ENCODE results near the gene NEU2.
"Not testable (repeated sequence)": the region's sequence is repeated elsewhere in the genome, so short reads cannot be mapped to it uniquely, and the experiment has no call there.

The NEU2 gene

GRCh38 chr2:233036162-233036838 lies 3.8 kb downstream of the NEU2 start:
- DNase-seq, result no peak

DNA sequence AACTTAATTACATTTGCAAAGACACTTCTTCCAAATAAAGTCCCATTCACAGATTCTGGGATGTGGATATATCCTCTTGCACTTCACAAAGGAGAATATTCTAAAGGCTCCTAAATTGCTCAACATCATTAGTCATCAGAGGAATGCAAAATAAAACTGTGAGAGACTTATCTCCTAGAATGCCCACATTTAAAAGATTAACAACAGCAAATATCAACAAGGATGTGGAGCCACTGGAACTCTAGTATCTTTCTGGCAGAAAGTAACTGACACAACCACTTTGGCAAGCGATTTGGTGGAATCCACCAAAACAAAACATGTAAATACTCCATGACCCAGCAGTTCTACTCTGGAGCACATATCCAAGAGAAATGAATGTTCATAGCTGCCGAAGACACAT lies 4.6 kb downstream of the NEU2 start:
- no peak for DNase-seq

DNA sequence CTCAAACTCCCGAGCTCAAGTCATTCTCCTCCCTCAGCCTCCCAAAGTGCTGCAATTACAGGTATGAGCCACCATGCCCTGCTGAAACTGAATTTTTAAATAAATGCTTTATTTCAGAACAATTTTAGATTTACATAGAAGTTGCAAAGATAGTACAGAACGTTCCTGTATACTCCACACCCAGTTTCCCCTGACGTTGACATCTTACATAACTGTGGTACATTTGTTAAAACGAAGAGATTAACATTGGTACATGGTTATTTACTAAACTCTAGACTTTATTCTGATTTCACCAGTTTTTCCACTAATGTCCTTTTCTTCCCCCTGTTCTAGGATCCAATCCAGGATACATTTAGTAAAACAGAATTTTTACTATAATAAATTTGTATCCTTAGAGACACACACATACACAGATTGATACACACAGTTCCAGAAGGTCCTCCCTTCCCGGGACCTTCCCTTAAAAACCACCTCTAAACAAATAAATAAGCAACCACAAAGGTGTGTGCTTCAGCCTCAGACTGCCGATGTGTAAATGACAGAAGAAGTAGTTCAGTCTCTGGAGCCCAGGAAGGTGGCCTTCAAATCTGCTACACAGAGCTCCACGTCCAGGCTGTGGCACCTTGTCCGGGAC lies 6.9 kb downstream of the NEU2 start:
- DNase-seq, result no peak

DNA sequence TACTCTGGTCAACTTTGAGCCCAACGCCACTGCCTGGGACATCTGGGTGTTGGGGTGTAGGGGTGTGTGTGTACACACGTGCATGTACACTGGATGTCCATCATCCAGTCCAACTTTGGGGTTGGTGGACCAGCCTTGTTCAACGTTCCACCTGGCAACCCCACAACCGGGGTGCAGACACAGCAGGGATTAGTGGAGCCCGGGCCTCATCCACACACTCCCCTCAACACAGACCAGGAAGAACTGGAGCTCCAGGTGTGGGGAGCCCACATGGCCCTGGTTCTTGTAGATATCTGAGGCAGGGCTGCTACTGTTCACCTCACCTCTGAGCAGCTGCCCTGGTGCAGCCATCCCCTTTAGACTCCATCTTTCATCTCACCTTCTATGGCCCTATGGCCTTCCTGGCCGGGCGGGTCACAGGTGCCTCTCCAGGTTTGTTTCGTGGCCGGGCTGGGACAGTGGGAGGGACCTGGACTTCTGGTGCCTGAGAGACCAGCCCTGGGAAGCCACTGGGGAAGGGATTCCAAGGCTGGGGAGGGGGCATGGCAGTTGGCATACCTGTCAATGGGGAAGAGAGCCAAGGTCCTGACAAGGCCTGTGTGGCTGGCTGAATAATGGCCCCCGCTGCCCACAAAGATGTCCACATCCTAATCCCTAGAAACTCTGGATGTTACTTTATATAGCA lies 7.5 kb downstream of the NEU2 start:
- no peak for DNase-seq

DNA sequence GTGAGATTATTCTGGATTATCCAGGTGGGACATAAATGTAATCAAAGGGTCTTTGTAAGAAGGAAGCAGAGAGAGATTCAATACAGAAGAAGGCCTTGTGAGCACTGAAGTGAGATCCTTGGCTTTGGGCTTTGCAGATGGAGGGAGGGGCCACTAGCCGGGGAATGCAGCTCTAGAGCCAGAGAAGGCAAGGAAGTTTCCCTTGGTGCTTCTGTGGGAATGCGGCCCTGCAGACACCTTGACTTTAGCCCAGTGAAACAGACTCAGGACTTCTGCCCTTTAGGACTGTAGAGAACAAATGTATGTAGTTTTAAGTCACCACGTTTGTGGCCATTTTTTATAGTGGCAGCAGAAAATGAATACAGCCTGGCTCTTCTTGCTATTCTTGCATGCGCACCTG lies 8.1 kb downstream of the NEU2 start:
- DNase-seq, result no peak

DNA sequence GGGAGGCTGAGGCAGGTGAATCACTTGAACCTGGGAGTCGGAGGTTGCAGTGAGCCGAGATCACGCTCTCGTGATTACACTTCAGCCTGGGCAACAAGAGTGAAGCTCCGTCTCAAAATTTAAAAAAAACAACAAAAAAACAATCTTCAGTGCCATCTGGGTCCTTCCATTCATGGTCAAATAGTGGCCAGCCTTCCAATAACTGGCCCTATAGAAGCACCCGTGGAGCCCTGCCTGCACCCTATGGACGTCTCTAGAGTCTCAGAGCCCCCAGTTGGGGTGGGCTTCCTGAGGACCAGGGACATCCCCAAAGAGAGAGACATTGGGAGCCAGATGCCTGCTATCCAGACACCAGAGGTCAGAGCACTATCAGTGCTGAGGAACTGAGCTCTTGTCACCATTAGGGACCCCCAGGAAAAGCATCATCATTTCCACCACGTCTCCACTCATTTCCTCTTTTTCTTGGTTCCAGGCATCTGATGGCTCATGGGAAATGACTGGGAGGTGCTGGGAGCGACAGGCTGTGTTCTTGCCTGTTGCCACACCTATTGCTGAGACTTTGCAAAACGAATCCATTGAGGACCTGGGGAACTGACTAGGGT lies 9.4 kb downstream of the NEU2 start:
- DNase-seq, result no peak

GRCh38 chr2:233042549-233042948 lies 10.1 kb downstream of the NEU2 start:
- no peak for DNase-seq

- no peak for DNase-seq
Observed at GRCh38 chr2:233044974-233045605, 12.6 kb downstream of the NEU2 start.

- DNase-seq, result no peak
Observed at GRCh38 chr2:233047206-233047605, 14.7 kb downstream of the NEU2 start.

- DNase-seq, result no peak
Observed at GRCh38 chr2:233047667-233048066, 15.2 kb downstream of the NEU2 start.

- no peak for DNase-seq
Observed at GRCh38 chr2:233048569-233049193, 16.2 kb downstream of the NEU2 start.

DNA sequence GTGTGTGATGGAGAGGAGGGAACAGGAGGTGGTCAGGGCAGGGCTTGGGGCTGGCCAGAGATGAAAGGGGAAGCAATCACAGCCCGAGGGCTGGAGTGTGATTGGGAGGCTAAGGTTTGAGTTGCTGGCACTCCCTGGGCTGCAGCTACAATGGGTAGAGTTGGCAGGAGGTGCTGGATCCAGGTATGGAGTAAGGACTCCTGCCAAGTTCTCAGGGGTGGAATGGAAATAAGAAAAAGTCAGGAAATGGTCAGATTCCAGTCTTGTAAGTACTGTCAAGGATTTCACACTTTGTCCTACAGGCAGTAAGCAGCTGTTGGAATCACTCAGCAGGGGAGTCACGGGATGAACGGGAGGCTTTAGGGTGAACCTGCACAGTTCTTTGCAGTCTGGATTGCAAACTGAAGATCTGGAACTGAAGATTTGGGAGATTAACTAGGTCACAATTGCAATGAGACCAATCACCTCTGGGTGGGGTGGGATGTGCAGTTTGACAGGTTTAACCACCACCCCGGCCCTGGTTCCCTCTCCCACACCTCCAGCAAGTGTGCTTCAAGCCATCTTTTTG lies 16.8 kb downstream of the NEU2 start:
- no peak for DNase-seq

DNA sequence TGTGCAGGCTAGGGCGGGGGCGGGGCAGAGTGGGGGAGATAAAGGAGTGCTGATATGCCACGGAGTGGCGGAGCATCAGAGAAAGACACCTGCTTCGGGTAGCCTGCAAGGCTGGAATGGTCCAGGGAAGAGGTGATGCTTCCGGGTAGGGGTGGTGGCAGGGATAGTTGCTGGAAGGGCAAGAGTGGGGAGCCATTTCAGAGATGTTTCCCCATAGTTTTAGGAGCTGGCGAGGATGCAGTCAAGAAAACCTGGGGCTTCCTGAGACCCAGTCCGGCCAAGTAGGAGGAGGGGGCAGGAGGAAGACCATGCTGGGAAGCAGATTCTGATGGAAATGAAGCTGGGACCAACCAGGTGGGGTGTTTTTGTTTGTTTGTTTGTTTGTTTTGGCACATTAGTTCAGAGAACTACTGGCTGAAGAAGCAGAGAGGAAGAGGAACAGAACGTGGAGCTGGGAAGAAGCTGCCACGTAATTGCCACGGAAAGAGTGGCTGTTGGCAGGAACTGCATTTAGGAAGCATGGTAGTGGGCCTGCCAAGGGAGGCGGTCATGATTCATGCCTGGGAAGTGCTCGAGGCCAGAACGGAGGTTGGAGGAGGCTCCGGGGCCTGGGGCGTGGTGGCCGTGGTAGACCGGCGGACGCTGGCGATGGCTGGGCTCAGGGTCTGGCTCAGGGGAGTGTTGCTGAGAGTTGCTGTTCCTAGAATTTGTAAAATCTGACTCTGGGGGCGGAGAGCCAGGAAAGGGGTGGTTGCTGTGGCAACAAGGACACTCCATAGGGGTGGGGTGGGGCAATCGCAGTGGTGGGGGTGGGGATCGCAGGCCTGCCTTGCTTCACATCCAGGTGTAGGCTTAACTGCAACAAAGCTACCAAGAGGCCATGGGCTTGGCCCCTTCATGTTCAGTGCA lies 19.0 kb downstream of the NEU2 start:
- no peak for DNase-seq

DNA sequence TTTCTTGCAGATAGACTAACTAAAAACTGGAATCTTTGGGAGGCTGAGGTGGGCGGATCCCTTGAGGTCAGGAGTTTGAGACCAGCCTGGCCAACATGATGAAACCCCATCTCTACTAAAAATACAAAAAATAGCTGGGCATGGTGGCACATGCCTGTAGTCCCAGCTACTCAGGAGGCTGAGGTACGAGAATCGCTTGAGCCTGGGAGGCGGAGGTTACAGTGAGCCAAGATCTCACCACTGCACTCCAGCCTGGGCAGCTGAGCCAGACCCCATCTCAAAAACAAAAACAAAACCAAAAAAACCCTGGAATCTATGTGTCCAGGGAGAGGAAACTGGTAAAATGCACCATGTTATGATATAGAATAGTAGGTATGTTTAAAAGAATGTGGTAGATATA lies 20.0 kb downstream of the NEU2 start:
- DNase-seq, result not testable (repeated sequence)

DNA sequence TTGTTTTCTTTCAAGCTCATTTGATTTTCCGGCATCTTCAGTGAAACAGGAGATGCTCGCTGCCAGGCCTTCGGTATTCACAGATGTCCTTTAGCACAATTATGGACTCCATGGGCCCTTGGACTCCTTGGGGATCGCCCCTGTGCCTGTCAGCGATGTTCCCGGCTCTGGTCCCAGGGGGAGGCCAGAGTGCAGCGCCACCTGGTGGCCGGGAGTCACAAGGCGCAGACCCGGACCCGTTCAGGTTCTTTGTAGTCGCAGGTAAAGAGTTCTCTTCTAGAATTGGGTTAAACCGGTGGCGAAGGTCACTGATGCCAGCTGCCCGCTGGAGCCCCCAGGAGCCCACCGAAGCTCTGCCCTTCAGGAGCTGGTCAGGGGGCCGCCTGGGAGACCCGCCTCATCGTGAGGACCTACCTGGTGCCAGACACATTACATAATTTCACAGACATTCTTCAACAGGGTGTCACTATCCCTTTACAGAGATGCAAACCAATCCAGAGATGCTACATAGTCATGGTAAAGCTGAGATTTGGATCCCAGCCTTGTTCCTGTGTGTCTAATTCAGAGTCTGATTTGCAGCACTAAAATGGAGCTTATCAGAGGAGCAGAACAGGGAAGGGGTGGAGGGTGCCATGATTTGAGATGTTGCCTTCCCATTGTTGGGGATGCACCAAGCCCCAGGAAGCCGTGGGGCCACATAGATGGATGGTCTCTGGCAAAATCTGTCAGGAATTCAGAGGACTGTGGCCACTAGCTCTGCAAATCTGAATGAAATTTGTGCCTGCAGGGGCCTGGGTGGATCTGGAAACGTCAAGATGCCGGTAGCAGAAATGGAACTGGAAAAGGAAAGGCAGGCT lies 21.7 kb downstream of the NEU2 start:
- DNase-seq, result peak; percentile 30 to 34

GRCh38 chr2:233055362-233055761 lies 22.9 kb downstream of the NEU2 start:
- no peak for DNase-seq

GRCh38 chr2:233056961-233057605 lies 24.6 kb downstream of the NEU2 start:
- DNase-seq, result no peak

GRCh38 chr2:233058717-233059546 lies 26.5 kb downstream of the NEU2 start:
- DNase-seq, result no peak

DNA sequence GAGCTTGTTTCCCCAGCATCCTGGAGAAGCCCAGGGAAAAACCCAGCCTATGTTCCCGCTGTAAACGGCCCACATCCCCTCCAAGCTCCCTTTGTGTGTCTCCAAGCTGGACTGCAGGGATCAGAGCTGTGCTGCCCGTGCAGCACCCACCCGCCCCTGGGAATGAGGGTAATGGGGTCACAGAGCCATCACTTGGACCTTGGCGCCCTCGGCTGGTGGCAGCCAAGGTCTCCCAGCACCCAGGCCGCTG lies 27.0 kb downstream of the NEU2 start:
- DNase-seq, result no peak

Measured in AML-193 (cell line).